Uterus (tissue), 2 donors: Measurements from ENCODE around the gene NHLRC4.

Source experiments
- POLR2A ChIP-seq, 2 donors: fragments of 450-650 bp; IDR thresholded peaks; one replicate each; pipeline ENCODE4 v1.6.1; 2016; ENCODE audit warnings: antibody characterized with exemption in 2 of 2, mild to moderate bottlenecking in 1 of 2, moderate library complexity in 1 of 2
- TF ChIP-seq, protein P1 (sequence below), 4 experiments: fragments of 200-600 bp in 2 of 4; fragments of 450-650 bp in 2 of 4; sonication (generic) in 2 of 4; IDR thresholded peaks; one replicate each; pipeline ENCODE4 v1.5.1; 2016 to 2019; ENCODE audit warnings: antibody characterized with exemption in 4 of 4, mild to moderate bottlenecking in 2 of 4, moderate library complexity in 1 of 4

DNA sequence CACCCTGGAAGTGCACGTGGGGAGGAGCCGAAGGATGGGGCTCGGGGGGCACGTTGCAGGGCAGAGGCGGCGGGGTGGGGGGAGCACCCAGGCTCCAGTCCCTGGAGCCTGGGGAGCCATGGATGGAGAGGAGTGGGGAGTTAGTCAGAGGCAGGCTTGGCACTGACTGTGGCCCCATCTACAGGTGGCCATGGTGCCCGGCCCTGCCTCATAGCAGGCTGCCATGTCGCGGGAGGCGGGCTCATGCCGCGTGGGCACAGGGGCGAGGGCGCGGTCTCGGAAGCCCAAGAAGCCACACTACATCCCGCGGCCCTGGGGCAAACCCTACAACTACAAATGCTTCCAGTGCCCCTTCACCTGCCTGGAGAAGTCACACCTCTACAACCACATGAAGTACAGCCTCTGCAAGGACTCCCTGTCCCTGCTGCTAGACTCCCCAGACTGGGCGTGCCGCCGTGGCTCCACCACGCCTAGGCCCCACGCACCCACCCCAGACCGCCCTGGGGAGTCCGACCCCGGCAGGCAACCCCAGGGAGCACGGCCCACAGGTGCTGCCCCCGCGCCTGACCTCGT lies 3.6 kb upstream of the NHLRC4 start:
- TF ChIP-seq, protein P1, sequence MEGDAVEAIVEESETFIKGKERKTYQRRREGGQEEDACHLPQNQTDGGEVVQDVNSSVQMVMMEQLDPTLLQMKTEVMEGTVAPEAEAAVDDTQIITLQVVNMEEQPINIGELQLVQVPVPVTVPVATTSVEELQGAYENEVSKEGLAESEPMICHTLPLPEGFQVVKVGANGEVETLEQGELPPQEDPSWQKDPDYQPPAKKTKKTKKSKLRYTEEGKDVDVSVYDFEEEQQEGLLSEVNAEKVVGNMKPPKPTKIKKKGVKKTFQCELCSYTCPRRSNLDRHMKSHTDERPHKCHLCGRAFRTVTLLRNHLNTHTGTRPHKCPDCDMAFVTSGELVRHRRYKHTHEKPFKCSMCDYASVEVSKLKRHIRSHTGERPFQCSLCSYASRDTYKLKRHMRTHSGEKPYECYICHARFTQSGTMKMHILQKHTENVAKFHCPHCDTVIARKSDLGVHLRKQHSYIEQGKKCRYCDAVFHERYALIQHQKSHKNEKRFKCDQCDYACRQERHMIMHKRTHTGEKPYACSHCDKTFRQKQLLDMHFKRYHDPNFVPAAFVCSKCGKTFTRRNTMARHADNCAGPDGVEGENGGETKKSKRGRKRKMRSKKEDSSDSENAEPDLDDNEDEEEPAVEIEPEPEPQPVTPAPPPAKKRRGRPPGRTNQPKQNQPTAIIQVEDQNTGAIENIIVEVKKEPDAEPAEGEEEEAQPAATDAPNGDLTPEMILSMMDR (IDR thresholded peaks at IDR 0.05): no peak
- no peak for TF ChIP-seq POLR2A (IDR thresholded peaks at IDR 0.05)
